Fibroblast of villous mesenchyme (primary cell): ENCODE data around the gene SLC25A4. TPM values are rescaled to one million over a fixed set of nuclear protein-coding genes. Genes with fewer than 3 reads are reported as not detected.

ENCODE experiments used
- DNase-seq: peaks from one replicate; pipeline ENCODE4 v3.0.0-alpha.2; 2010; ENCODE audit warnings: low read depth
- H3K4me3 ChIP-seq: 2 replicates; pipeline ENCODE4 v1.5.1; 2011; ENCODE audit warnings: low read depth, mild to moderate bottlenecking, low read length
- total RNA-seq: library from RNA; depleted of rRNA; stranded (reverse); fragments of >200 nt; gene quantifications from 2 replicates; pipeline ENCODE4 v1.2.3, GENCODE V29; 2012
- TF ChIP-seq, protein P1 (sequence below): IDR thresholded peaks from 2 replicates; pipeline ENCODE4 v1.5.1; 2012; ENCODE audit warnings: low read depth, mild to moderate bottlenecking, low read length; ENCODE audit not compliant: insufficient read depth

The SLC25A4 gene
- total RNA-seq, 1 donor, result 14.7 TPM

DNA sequence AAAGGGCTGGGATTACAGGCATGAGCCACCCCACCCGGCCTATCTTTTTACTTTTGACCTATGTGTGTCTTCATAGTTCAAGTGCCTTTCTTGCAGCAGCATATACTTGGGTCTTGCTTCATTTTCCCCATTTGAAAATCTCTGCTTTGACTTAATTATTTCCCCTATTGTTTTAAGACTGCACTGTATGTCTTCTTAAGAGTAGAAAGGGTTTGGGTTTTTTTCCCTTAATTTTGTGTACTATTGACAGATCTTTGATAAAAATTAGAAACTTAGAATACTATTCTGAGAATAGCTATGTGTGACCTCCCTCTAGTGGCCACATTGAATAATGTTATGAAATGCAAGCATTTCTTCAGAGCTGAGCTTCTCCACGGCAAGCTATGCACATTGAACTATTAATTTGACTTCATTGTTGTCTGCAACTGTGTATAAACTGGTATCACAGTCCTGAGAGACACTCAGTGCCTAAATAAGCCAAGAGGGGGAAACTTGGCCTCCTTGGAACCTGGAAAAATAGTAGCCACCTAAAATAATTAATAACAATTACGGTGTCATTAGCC, 8.7 kb upstream of the SLC25A4 start:
- DNase-seq, result peak; percentile 63
- TF ChIP-seq, protein P1, sequence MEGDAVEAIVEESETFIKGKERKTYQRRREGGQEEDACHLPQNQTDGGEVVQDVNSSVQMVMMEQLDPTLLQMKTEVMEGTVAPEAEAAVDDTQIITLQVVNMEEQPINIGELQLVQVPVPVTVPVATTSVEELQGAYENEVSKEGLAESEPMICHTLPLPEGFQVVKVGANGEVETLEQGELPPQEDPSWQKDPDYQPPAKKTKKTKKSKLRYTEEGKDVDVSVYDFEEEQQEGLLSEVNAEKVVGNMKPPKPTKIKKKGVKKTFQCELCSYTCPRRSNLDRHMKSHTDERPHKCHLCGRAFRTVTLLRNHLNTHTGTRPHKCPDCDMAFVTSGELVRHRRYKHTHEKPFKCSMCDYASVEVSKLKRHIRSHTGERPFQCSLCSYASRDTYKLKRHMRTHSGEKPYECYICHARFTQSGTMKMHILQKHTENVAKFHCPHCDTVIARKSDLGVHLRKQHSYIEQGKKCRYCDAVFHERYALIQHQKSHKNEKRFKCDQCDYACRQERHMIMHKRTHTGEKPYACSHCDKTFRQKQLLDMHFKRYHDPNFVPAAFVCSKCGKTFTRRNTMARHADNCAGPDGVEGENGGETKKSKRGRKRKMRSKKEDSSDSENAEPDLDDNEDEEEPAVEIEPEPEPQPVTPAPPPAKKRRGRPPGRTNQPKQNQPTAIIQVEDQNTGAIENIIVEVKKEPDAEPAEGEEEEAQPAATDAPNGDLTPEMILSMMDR, result peak; percentile 70
- H3K4me3 ChIP-seq, result no peak overlapping the region

DNA sequence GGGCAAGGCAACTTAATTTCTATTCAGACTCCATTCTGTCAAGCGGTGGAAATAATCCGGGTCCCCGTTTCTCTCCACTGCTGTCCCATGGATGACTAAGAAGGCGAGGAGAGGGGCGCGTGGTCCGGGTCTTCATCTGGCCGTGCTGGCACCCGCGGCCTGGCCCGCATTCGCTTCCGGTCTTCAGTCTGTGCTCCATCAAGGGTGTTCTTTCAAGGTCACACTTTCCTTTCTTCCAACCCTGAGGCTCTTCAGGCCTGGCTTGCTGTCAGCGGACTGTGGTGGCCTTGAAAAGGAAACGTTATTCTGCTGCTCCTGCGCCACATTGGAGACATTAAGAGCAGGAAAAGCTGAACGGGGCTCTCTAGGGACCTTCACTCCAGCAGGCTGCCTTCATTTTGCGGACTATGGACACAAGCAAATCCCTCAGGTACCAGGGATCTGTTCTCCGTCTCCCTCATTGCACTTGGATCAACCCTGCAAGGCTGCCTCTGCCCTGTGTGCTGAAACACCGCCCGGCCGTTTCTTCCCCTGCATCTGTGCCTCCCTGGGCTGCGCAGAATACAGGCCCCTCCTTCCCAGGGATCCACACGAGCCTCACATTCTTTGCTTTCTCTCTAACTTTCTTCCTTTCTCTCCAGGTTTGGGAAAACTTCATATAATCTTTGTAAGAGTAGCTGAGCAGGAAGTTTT, 5.7 kb upstream of the SLC25A4 start:
- TF ChIP-seq, protein P1, result no peak
- no peak overlapping the region for H3K4me3 ChIP-seq
- no peak for DNase-seq

DNA sequence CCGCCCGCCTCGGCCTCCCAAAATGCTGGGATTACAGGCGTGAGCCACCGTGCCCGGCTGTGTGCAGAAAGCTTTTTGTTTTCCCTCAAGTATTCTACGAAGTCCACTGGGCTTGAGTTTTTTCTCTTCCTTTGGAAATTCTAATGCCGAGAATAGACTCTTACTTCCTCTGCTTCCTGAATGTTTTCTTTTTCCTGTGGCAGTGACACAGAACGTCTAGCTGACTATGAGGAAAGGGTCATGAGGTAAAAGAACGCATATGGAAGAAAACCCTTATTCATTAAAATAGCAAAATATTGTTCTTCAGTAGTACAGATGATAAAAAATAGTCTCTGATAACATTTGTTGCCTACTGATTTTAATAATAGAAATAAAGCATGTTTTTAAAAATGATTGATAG, 4.9 kb upstream of the SLC25A4 start:
- H3K4me3 ChIP-seq, result no peak overlapping the region
- TF ChIP-seq, protein P1, result no peak
- no peak for DNase-seq

DNA sequence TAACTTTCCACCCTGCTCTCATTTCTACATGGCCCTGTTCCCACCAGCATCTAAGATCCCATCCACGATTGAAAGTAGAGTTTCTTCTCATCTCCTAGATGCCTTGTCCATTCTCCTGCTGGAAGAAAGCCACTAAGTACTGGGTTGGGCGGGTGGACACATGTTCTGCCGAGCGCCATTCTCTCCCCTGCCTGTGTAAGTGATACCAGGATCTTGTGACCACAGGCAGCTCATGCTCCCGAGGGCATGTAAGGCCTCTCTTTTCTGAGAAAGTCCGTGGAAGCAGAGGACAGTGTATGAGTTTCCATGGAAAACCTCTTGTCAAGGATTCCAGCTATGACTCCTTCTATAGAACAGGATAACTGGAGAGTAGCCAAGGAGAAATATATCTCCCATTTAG, 3.3 kb upstream of the SLC25A4 start:
- TF ChIP-seq, protein P1, result no peak
- no peak for DNase-seq
- H3K4me3 ChIP-seq, result no peak overlapping the region

DNA sequence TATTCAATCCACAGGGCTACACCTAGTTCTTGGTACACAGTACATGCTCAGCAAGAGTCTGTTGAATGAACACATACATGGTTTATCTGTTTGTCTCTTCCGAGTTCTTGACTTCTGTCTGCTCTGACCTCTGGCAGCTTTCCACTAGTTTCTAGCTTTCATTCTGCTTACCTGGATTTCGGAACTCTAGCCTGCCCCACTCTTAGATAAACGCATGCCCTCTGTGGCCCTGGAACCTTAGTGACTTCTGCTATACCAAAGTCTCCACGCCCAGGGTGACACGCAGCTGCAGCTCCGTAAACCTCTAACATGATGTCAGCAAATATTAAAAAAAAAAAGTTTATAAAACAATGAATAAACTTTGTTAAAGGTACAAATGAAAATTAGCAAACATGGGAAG, 1.3 kb upstream of the SLC25A4 start:
- no peak overlapping the region for H3K4me3 ChIP-seq
- DNase-seq, result no peak
- TF ChIP-seq, protein P1, result no peak

GRCh38 chr4:185142564-185142911, 528 bp upstream of the SLC25A4 start:
- TF ChIP-seq, protein P1, result no peak

GRCh38 chr4:185143601-185143969, 519 bp downstream of the SLC25A4 start:
- DNase-seq, result peak; percentile 27
- TF ChIP-seq, protein P1, result no peak
- H3K4me3 ChIP-seq, result peak overlapping the region; percentile 74

More at GRCh38 chr4:185142564-185142911, 528 bp upstream of the SLC25A4 start:
- peak; percentile 6 for DNase-seq
- peak overlapping the region; percentile 74 for H3K4me3 ChIP-seq
